H1 (cell line): ENCODE data around the gene CMSS1. TPM values are rescaled to one million over a fixed set of nuclear protein-coding genes. Genes with fewer than 3 reads are reported as not detected.

ENCODE experiments used
- CTCF ChIA-PET: fragments of 300-600 bp; sonication (Branson Sonifier 250); formaldehyde crosslinking; loops from one replicate; lab custom pipeline; 2021; ENCODE audit not compliant: partially characterized antibody; lab: Charles Lee
- POLR2A ChIA-PET: fragments of 300-600 bp; sonication (Branson Sonifier 250); formaldehyde crosslinking; loops from one replicate; lab custom pipeline; 2021; ENCODE audit warnings: inconsistent platforms; ENCODE audit not compliant: partially characterized antibody; lab: Charles Lee
- DNase-seq, 2 experiments: peaks; one replicate each; pipeline versions ENCODE4 v3.0.0 to v3.0.0-alpha.2; 2010 to 2022; ENCODE audit warnings: low spot score in 2 of 2, low read depth in 1 of 2, mixed read lengths in 1 of 2
- FAIRE-seq: peaks from 2 replicates; lab custom pipeline; 2011; peaks lifted over from hg19 to GRCh38; lab: Jason Lieb, UNC
- H2AFZ ChIP-seq: 2 replicates; pipeline ENCODE4 v1.8.1; 2012; ENCODE audit warnings: low read length, inconsistent platforms
- H2AK5ac ChIP-seq: 2 replicates; pipeline ENCODE4 v1.6.1; 2013; ENCODE audit warnings: low read depth, low read length
- H2BK120ac ChIP-seq: replicated peaks from 2 replicates; pipeline ENCODE3; 2013; ENCODE audit warnings: low read depth, low read length, inconsistent platforms
- H2BK12ac ChIP-seq: 2 replicates; pipeline ENCODE4 v1.6.1; 2013; ENCODE audit warnings: low read depth, low read length
- H2BK15ac ChIP-seq: 2 replicates; pipeline ENCODE4 v1.6.1; 2013; ENCODE audit warnings: low read length
- H2BK20ac ChIP-seq: 2 replicates; pipeline ENCODE4 v1.6.1; 2013; ENCODE audit warnings: low read length
- H2BK5ac ChIP-seq: 2 replicates; pipeline ENCODE4 v1.6.1; 2013; ENCODE audit warnings: low read depth, low read length
- H3K14ac ChIP-seq: 2 replicates; pipeline ENCODE4 v1.6.1; 2013; ENCODE audit warnings: inconsistent platforms; ENCODE audit not compliant: insufficient read length
- H3K18ac ChIP-seq: 2 replicates; pipeline ENCODE4 v1.6.1; 2013; ENCODE audit warnings: low read length; ENCODE audit errors: extremely low read depth
- H3K23ac ChIP-seq: 2 replicates; pipeline ENCODE4 v1.6.1; 2013; ENCODE audit warnings: inconsistent platforms; ENCODE audit not compliant: insufficient read length
- H3K23me2 ChIP-seq: 2 replicates; pipeline ENCODE4 v1.6.1; 2013; ENCODE audit warnings: low read depth, low read length
- H3K27ac ChIP-seq: 2 replicates; pipeline ENCODE4 v1.6.1; 2011; ENCODE audit warnings: low read depth, low read length, inconsistent platforms
- H3K27me3 ChIP-seq, 4 experiments: replicated peaks in 1 of 4; 1 replicate in 1 of 4; 2 replicates in 3 of 4; pipeline versions ENCODE4 v1.6.1 to v1.8.1; 2011 to 2013; ENCODE audit warnings: low read length in 3 of 4, mild to moderate bottlenecking in 3 of 4, inconsistent platforms in 2 of 4, mixed read lengths in 2 of 4, moderate library complexity in 1 of 4; ENCODE audit not compliant: control insufficient read depth in 3 of 4, insufficient read depth in 3 of 4; ENCODE audit errors: extremely low read depth in 1 of 4
- H3K36me3 ChIP-seq, 4 experiments: 2 replicates each; pipeline versions ENCODE4 v1.6.1 to v1.8.1; 2011 to 2013; ENCODE audit warnings: mild to moderate bottlenecking in 4 of 4, low read length in 3 of 4, moderate library complexity in 2 of 4, control low read depth in 1 of 4, inconsistent platforms in 1 of 4; ENCODE audit not compliant: insufficient read depth in 4 of 4, control insufficient read depth in 2 of 4
- H3K4ac ChIP-seq: replicated peaks from 2 replicates; pipeline ENCODE3; 2013; ENCODE audit warnings: low read length, low read depth, mixed read lengths, inconsistent platforms; ENCODE audit not compliant: insufficient read length
- H3K4me1 ChIP-seq, 4 experiments: replicated peaks in 1 of 4; 1 replicate in 1 of 4; 2 replicates in 3 of 4; pipeline versions ENCODE4 v1.6.1 to v1.8.1; 2011 to 2013; ENCODE audit warnings: low read length in 3 of 4, inconsistent platforms in 2 of 4, mixed read lengths in 1 of 4; ENCODE audit not compliant: insufficient read depth in 4 of 4, control insufficient read depth in 3 of 4
- H3K4me2 ChIP-seq, 2 experiments: 2 replicates each; pipeline versions ENCODE4 v1.6.1 to v1.8.1; 2011 to 2013; ENCODE audit warnings: low read depth in 2 of 2, low read length in 2 of 2, control low read depth in 1 of 2, inconsistent platforms in 1 of 2, mild to moderate bottlenecking in 1 of 2; ENCODE audit not compliant: insufficient read depth in 1 of 2
- H3K4me3 ChIP-seq, 4 experiments: fragments of 200-600, 300-600 bp in 1 of 4; sonication (generic), shearing (Covaris generic), sonication (Bioruptor Twin) in 1 of 4; 2 replicates each; pipeline versions ENCODE4 v1.5.1 to v1.8.1; 2011 to 2016; ENCODE audit warnings: low read length in 4 of 4, low read depth in 3 of 4, control low read depth in 2 of 4, inconsistent platforms in 2 of 4, mild to moderate bottlenecking in 2 of 4, mixed read lengths in 1 of 4, moderate library complexity in 1 of 4; ENCODE audit not compliant: insufficient read depth in 2 of 4; ENCODE audit errors: extremely low read depth in 1 of 4
- H3K56ac ChIP-seq: replicated peaks from 2 replicates; pipeline ENCODE3; 2013; ENCODE audit warnings: low read depth, mild to moderate bottlenecking, mixed read lengths, low read length, inconsistent platforms; ENCODE audit not compliant: insufficient read length
- H3K79me1 ChIP-seq: 2 replicates; pipeline ENCODE4 v1.6.1; 2013; ENCODE audit warnings: low read depth, low read length, control low read depth
- H3K79me2 ChIP-seq, 2 experiments: 2 replicates each; pipeline versions ENCODE4 v1.6.1 to v1.8.1; 2012 to 2013; ENCODE audit warnings: low read length in 2 of 2, mild to moderate bottlenecking in 2 of 2, inconsistent platforms in 1 of 2; ENCODE audit not compliant: insufficient read depth in 2 of 2, control insufficient read depth in 1 of 2
- H3K9ac ChIP-seq, 4 experiments: replicated peaks in 1 of 4; 1 replicate in 1 of 4; 2 replicates in 3 of 4; pipeline versions ENCODE4 v1.6.1 to v1.8.1; 2011 to 2013; ENCODE audit warnings: low read depth in 3 of 4, low read length in 3 of 4, control low read depth in 2 of 4, mild to moderate bottlenecking in 2 of 4, moderate library complexity in 2 of 4, inconsistent platforms in 1 of 4; ENCODE audit errors: extremely low read depth in 1 of 4
- H3K9me3 ChIP-seq, 2 experiments: 2 replicates each; pipeline versions ENCODE4 v1.6.1 to v1.8.1; 2012 to 2013; ENCODE audit warnings: mild to moderate bottlenecking in 2 of 2, moderate library complexity in 2 of 2, control low read depth in 1 of 2, inconsistent platforms in 1 of 2, low read depth in 1 of 2, low read length in 1 of 2, mixed read lengths in 1 of 2; ENCODE audit not compliant: insufficient read depth in 2 of 2
- H4K20me1 ChIP-seq, 2 experiments: replicated peaks in 1 of 2; 2 replicates each; pipeline versions ENCODE3 to v1.8.1; 2011 to 2013; ENCODE audit warnings: inconsistent platforms in 2 of 2, low read length in 2 of 2, mild to moderate bottlenecking in 1 of 2; ENCODE audit not compliant: insufficient read depth in 2 of 2, control insufficient read depth in 1 of 2
- H4K5ac ChIP-seq: 2 replicates; pipeline ENCODE4 v1.6.1; 2013; ENCODE audit warnings: low read length, low read depth, mixed read lengths, inconsistent platforms; ENCODE audit not compliant: insufficient read length
- H4K8ac ChIP-seq: 2 replicates; pipeline ENCODE4 v1.8.0; 2013; ENCODE audit warnings: mild to moderate bottlenecking, moderate library complexity, low read length, inconsistent platforms; ENCODE audit not compliant: insufficient read depth; ENCODE audit errors: extremely low read depth
- H4K91ac ChIP-seq: replicated peaks from 2 replicates; pipeline ENCODE3; 2013; ENCODE audit warnings: low read length, mixed read lengths, inconsistent platforms; ENCODE audit not compliant: insufficient read length
- CREB1 ChIP-seq: IDR thresholded peaks from 2 replicates; pipeline ENCODE4 v1.6.1; 2012; ENCODE audit warnings: inconsistent platforms
- CTBP2 ChIP-seq: IDR thresholded peaks from 2 replicates; pipeline ENCODE4 v1.7.0; 2011; ENCODE audit warnings: borderline replicate concordance, mild to moderate bottlenecking, moderate library complexity, mixed read lengths, low read length; ENCODE audit not compliant: insufficient read depth, insufficient read length
- GTF2F1 ChIP-seq: IDR thresholded peaks from 2 replicates; pipeline ENCODE4 v1.6.1; 2012; ENCODE audit warnings: low read depth, low read length, improper control_type of control experiment, borderline replicate concordance
- JUN ChIP-seq: IDR thresholded peaks from 2 replicates; pipeline ENCODE4 v1.6.1; 2011; ENCODE audit warnings: low read depth, mild to moderate bottlenecking, improper control_type of control experiment, low read length
- KDM5A ChIP-seq: fragments of 200-600 bp; IDR thresholded peaks from 2 replicates; pipeline ENCODE4 v1.7.1; 2012; ENCODE audit warnings: mild to moderate bottlenecking, low read length, inconsistent platforms, mixed read lengths
- NANOG ChIP-seq: IDR thresholded peaks from 2 replicates; pipeline ENCODE4 v1.6.1; 2011; ENCODE audit warnings: low read length, low read depth, mild to moderate bottlenecking, inconsistent platforms; ENCODE audit not compliant: insufficient read depth, poor library complexity, severe bottlenecking
- PHF8 ChIP-seq: fragments of 200-600 bp; sonication (generic); conservative IDR thresholded peaks from 2 replicates; pipeline ENCODE4 v1.7.1; 2012; ENCODE audit warnings: low read depth, mild to moderate bottlenecking, inconsistent platforms, low read length, moderate library complexity
- POLR2A ChIP-seq, 2 experiments: IDR thresholded peaks; 1 replicate in 1 of 2; 2 replicates in 1 of 2; pipeline ENCODE4 v1.6.1; 2011; ENCODE audit warnings: low read depth in 2 of 2, low read length in 2 of 2, mild to moderate bottlenecking in 2 of 2; ENCODE audit errors: control extremely low read depth in 1 of 2
- RFX5 ChIP-seq: IDR thresholded peaks from 2 replicates; pipeline ENCODE4 v1.6.1; 2011; ENCODE audit warnings: low read depth, low read length, improper control_type of control experiment, borderline replicate concordance
- TBP ChIP-seq: IDR thresholded peaks from 2 replicates; pipeline ENCODE4 v1.6.1; 2011; ENCODE audit warnings: low read depth, low read length, improper control_type of control experiment
- polyA plus RNA-seq, 7 experiments: library from polyadenylated mRNA; depleted of rRNA in 3 of 7; stranded (reverse) in 5 of 7; unstranded in 2 of 7; fragments of >200 nt in 5 of 7; fragments of 200-250 nt in 2 of 7; gene quantifications; 1 replicate in 5 of 7; 2 replicates in 1 of 7; 4 replicates in 1 of 7; pipeline versions ENCODE4 v1.2.1 to v1.2.3, GENCODE V29; 2011 to 2013; ENCODE audit warnings: missing spikeins in 2 of 7, mixed read lengths in 2 of 7
- total RNA-seq: library from RNA; stranded (reverse); fragmentation: NEBNext Ultra II Directional; extraction: Animal tissue kit (Norgen Biotek cat#: 25700); gene quantifications from 2 replicates; pipeline ENCODE4 v1.2.1, GENCODE V29; 2021
- TF ChIP-seq, protein P1 (sequence below), 3 experiments: IDR thresholded peaks; 1 replicate in 2 of 3; 2 replicates in 1 of 3; pipeline versions ENCODE4 v1.5.1 to v1.6.1; 2011; ENCODE audit warnings: low read length in 3 of 3, mild to moderate bottlenecking in 3 of 3, inconsistent platforms in 2 of 3, low read depth in 1 of 3, moderate library complexity in 1 of 3; ENCODE audit not compliant: insufficient read depth in 1 of 3; ENCODE audit errors: control extremely low read depth in 1 of 3

The CMSS1 gene
- total and polyA plus RNA-seq, 2 of the 8 experiments (the other 6 are each of a cell fraction or from before 2014, with no cell fraction given): 15.2 to 75.1 TPM

DNA sequence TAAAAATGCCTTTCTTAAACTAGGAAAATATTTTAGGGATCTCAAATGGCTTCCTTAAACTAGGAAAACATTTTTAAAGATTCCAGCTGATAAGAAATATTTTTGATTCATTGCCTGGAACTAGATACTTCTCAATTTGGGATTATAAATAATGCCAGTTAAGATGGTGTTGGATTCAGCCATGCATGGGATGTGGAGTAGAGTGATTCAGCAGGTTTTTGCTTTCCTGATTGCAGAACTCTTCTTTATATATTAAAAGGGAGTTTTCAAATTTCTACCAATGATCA lies 281.1 kb downstream of the CMSS1 start:
- Histone ChIP-seq H3K27ac (no peak overlapping the region), H4K5ac (no peak overlapping the region), H2BK15ac (no peak overlapping the region), H3K4ac (no peak overlapping the region), H3K56ac (no peak overlapping the region), H4K8ac (no peak overlapping the region), H4K20me1 (no peaks in the 10 kb centered on the region), H3K79me1 (no peaks in the 10 kb centered on the region), H3K9me3 (no peaks in the 10 kb centered on the region), H3K4me2 (no peak overlapping the region), H3K79me2 (no peaks in the 10 kb centered on the region), H4K91ac (no peak overlapping the region), H2AFZ (no peak overlapping the region), H2BK20ac (no peak overlapping the region), H3K14ac (no peak overlapping the region), H3K4me1 (no peaks in the 10 kb centered on the region), H3K23ac (no peak overlapping the region), H2BK5ac (no peak overlapping the region), H3K9ac (no peak overlapping the region), H2AK5ac (no peak overlapping the region), H3K36me3 (no peaks in the 10 kb centered on the region), H3K18ac (no peak overlapping the region), H3K27me3 (no peaks in the 10 kb centered on the region), H2BK120ac (no peak overlapping the region), H3K23me2 (no peaks in the 10 kb centered on the region; the same call in 1 of the 2 replicates), H3K4me3 (no peak overlapping the region), H2BK12ac (no peak overlapping the region)
- no peak for TF ChIP-seq POLR2A (IDR thresholded peaks at IDR 0.05; ENCODE audit: control extremely low read depth in 1 of 2, low read depth in 2 of 2, low read length in 2 of 2)
- TF ChIP-seq, protein P1, sequence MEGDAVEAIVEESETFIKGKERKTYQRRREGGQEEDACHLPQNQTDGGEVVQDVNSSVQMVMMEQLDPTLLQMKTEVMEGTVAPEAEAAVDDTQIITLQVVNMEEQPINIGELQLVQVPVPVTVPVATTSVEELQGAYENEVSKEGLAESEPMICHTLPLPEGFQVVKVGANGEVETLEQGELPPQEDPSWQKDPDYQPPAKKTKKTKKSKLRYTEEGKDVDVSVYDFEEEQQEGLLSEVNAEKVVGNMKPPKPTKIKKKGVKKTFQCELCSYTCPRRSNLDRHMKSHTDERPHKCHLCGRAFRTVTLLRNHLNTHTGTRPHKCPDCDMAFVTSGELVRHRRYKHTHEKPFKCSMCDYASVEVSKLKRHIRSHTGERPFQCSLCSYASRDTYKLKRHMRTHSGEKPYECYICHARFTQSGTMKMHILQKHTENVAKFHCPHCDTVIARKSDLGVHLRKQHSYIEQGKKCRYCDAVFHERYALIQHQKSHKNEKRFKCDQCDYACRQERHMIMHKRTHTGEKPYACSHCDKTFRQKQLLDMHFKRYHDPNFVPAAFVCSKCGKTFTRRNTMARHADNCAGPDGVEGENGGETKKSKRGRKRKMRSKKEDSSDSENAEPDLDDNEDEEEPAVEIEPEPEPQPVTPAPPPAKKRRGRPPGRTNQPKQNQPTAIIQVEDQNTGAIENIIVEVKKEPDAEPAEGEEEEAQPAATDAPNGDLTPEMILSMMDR (IDR thresholded peaks at IDR 0.05; ENCODE audit: control extremely low read depth in 1 of 3, insufficient read depth in 1 of 3, low read depth in 1 of 3, low read length in 3 of 3): no peak
- no peak for TF ChIP-seq GTF2F1
- TF ChIP-seq JUN: no peak
- TF ChIP-seq TBP: no peak
- TF ChIP-seq CREB1: no peak
- no peak for TF ChIP-seq RFX5
- no peak for TF ChIP-seq PHF8
- no peak for TF ChIP-seq KDM5A
- no peak for TF ChIP-seq CTBP2
- TF ChIP-seq NANOG: no peak
- no peak for FAIRE-seq
- POLR2A ChIA-PET: no interaction called here
- no peak for DNase-seq
- CTCF ChIA-PET: interaction anchor here (1.5 to 2.2 kb wide), 2 partner anchors 9 to 23 kb away, joined by 7 to 11 read pairs; no protein-coding TSS in a partner anchor
